Spleen (tissue), 11 donors: Measurements from ENCODE around the gene PTPN13. TPM values are rescaled to one million over a fixed set of nuclear protein-coding genes. Genes with fewer than 3 reads are reported as not detected.

Experiments used
- DNase-seq: peaks from one replicate; pipeline ENCODE4 v3.0.0-alpha.2; 2020
- H3K27ac ChIP-seq, 8 donors: fragments of 200-600 bp; sonication (generic) in 7 of 8; 1 replicate in 4 of 8; 2 replicates in 4 of 8; pipeline versions ENCODE4 v1.5.0 to v1.8.0; 2016 to 2021; ENCODE audit warnings: inconsistent platforms in 4 of 8, mild to moderate bottlenecking in 4 of 8, moderate library complexity in 1 of 8
- H3K27me3 ChIP-seq, 7 donors: fragments of 200-600 bp; sonication (generic) in 6 of 7; replicated peaks in 1 of 7; 1 replicate in 4 of 7; 2 replicates in 3 of 7; pipeline versions ENCODE4 v1.5.0 to v1.8.0; 2016 to 2021; ENCODE audit warnings: inconsistent platforms in 3 of 7, mild to moderate bottlenecking in 1 of 7
- H3K36me3 ChIP-seq, 6 donors: fragments of 200-600 bp; sonication (generic) in 5 of 6; 1 replicate in 4 of 6; 2 replicates in 2 of 6; pipeline versions ENCODE4 v1.5.0 to v1.8.0; 2016 to 2021; ENCODE audit warnings: inconsistent platforms in 2 of 6
- H3K4me1 ChIP-seq, 6 donors: fragments of 200-600 bp; sonication (generic) in 5 of 6; 1 replicate in 3 of 6; 2 replicates in 3 of 6; pipeline versions ENCODE4 v1.5.0 to v1.8.0; 2016 to 2021; ENCODE audit warnings: inconsistent platforms in 3 of 6
- H3K4me3 ChIP-seq, 8 donors: fragments of 200-600 bp; sonication (generic) in 7 of 8; 1 replicate in 4 of 8; 2 replicates in 4 of 8; pipeline versions ENCODE4 v1.5.0 to v1.8.0; 2016 to 2021; ENCODE audit warnings: inconsistent platforms in 4 of 8, mild to moderate bottlenecking in 4 of 8, moderate library complexity in 2 of 8
- H3K9me3 ChIP-seq, 8 donors: fragments of 200-600 bp; sonication (generic) in 7 of 8; 1 replicate in 4 of 8; 2 replicates in 4 of 8; pipeline versions ENCODE4 v1.5.0 to v1.8.0; 2016 to 2021; ENCODE audit warnings: inconsistent platforms in 4 of 8
- CTCF ChIP-seq, 11 experiments: fragments of 200-600 bp in 7 of 11; fragments of 450-650 bp in 4 of 11; sonication (generic) in 4 of 11; IDR thresholded peaks in 8 of 11; conservative IDR thresholded peaks in 3 of 11; 1 replicate in 7 of 11; 2 replicates in 4 of 11; pipeline versions ENCODE4 v1.4.0 to v1.8.0; 2016 to 2021; ENCODE audit warnings: antibody characterized with exemption in 11 of 11, inconsistent platforms in 4 of 11, mild to moderate bottlenecking in 1 of 11
- POLR2A ChIP-seq, 3 donors: fragments of 450-650 bp; IDR thresholded peaks; one replicate each; pipeline ENCODE4 v1.5.1; 2017; ENCODE audit warnings: antibody characterized with exemption in 3 of 3, mild to moderate bottlenecking in 1 of 3
- POLR2AphosphoS5 ChIP-seq, 3 donors: sonication (generic); formaldehyde crosslinking; IDR thresholded peaks; one replicate each; pipeline ENCODE4 v1.5.1; 2017; ENCODE audit warnings: antibody characterized with exemption in 3 of 3
- WGBS, 5 donors: extraction: QIAGEN DNeasy Blood & Tissue Kit in 3 of 5; methylation state at CpG; one replicate each; pipeline versions ENCODE4 v1.1.5 to v1.1.7; 2013 to 2018; 5-methylcytosine and 5-hydroxymethylcytosine counted together
- intact Hi-C: fragments of 100-400 bp; cut with DNase I; formaldehyde crosslinking; loops from one replicate; pipeline ENCODE4 v1.15.0; 2023; ENCODE audit warnings: low total_unique reads
- polyA plus RNA-seq, 3 donors: library from polyadenylated mRNA; stranded (reverse); fragments of 200-250 nt; gene quantifications; one replicate each; pipeline ENCODE4 v1.2.1, GENCODE V29; 2013
- total RNA-seq, 7 donors: library from RNA; depleted of rRNA in 3 of 7; stranded (reverse); fragments of >200 nt in 3 of 7; fragmentation: NEBNext Ultra II Directional in 4 of 7; extraction: Animal tissue kit (Norgen Biotek cat#: 25700) in 4 of 7; gene quantifications; one replicate each; pipeline versions ENCODE4 v1.1.0 to v1.2.1, GENCODE V29; 2016 to 2021
- donor health status: healthy with polysubstance abuse.
- donor health status: DM: no; HTN: no; CAD: no; lungs with moderate emphysema.
- donor health status: DM: no; HTN: no; CAD: no.
- donor health status: Bipolar disorder and iron deficiency.
- donor health status: healthy.
- donor health status: DM: no; HTN: no; CAD: no.
- donor health status: DM: yes; HTN: yes; CAD: no.

Gene PTPN13
- total and polyA plus RNA-seq, 10 donors: 0.57 to 20.1 (median 10.5) TPM

GRCh38 chr4:86762649-86763048, 168.5 kb downstream of the PTPN13 start:
- intact Hi-C loops: no loop called here
- H3K36me3 ChIP-seq: no peaks in the 10 kb centered on the region
- 85 to 95% (median 90%) methylated on average over 5 of the region's 5 CpGs for WGBS, 5 donors
- no peak overlapping the region for H3K27ac ChIP-seq
- TF ChIP-seq POLR2AphosphoS5 (IDR thresholded peaks at IDR 0.05) (no peak), POLR2A (IDR thresholded peaks at IDR 0.05) (no peak), CTCF (IDR thresholded peaks at IDR 0.05 in 8 of 11, conservative IDR thresholded peaks at IDR 0.05 in 3 of 11) (no peak)
- H3K4me3 ChIP-seq: no peak overlapping the region
- no peak for DNase-seq
- H3K9me3 ChIP-seq: no peaks in the 10 kb centered on the region
- no peaks in the 10 kb centered on the region for H3K4me1 ChIP-seq
- no peaks in the 10 kb centered on the region for H3K27me3 ChIP-seq

GRCh38 chr4:86769794-86770193, 175.7 kb downstream of the PTPN13 start:
- H3K27me3 ChIP-seq: no peaks in the 10 kb centered on the region
- no peak overlapping the region for H3K27ac ChIP-seq
- intact Hi-C loops: no loop called here

GRCh38 chr4:86771141-86771540, 177.0 kb downstream of the PTPN13 start:
- no peak overlapping the region for H3K4me3 ChIP-seq
- WGBS, 5 donors: 58 to 83% (median 60%) methylated on average over 1 of the region's 1 CpG
- no peak overlapping the region for H3K27ac ChIP-seq
- H3K9me3 ChIP-seq: no peaks in the 10 kb centered on the region
- no peaks in the 10 kb centered on the region for H3K27me3 ChIP-seq
- peaks cover 0 to 14% (median 0%) of the 10 kb centered on the region in 6 donors for H3K36me3 ChIP-seq
- TF ChIP-seq POLR2A (IDR thresholded peaks at IDR 0.05) (no peak), CTCF (IDR thresholded peaks at IDR 0.05 in 8 of 11, conservative IDR thresholded peaks at IDR 0.05 in 3 of 11) (no peak), POLR2AphosphoS5 (IDR thresholded peaks at IDR 0.05) (no peak)
- H3K4me1 ChIP-seq: no peaks in the 10 kb centered on the region
- intact Hi-C loops: no loop called here
- no peak for DNase-seq

More at GRCh38 chr4:86769794-86770193, 175.7 kb downstream of the PTPN13 start:
- TF ChIP-seq POLR2A (IDR thresholded peaks at IDR 0.05): no peak
- no peak for TF ChIP-seq CTCF (IDR thresholded peaks at IDR 0.05 in 8 of 11, conservative IDR thresholded peaks at IDR 0.05 in 3 of 11)
- TF ChIP-seq POLR2AphosphoS5 (IDR thresholded peaks at IDR 0.05): no peak
- H3K36me3 ChIP-seq: peaks cover 0 to 14% (median 0%) of the 10 kb centered on the region in 6 donors
- H3K4me1 ChIP-seq: no peaks in the 10 kb centered on the region
- 94 to 97% (median 96%) methylated on average over 4 of the region's 4 CpGs for WGBS, 5 donors
- no peak overlapping the region for H3K4me3 ChIP-seq
- no peak for DNase-seq
- no peaks in the 10 kb centered on the region for H3K9me3 ChIP-seq

- intact Hi-C loops: no loop called here
- Histone ChIP-seq H3K9me3 (no peaks in the 10 kb centered on the region), H3K36me3 (peaks cover 0 to 11% (median 0%) of the 10 kb centered on the region in 6 donors), H3K27ac (no peak overlapping the region), H3K4me3 (no peak overlapping the region), H3K4me1 (no peaks in the 10 kb centered on the region), H3K27me3 (no peaks in the 10 kb centered on the region)
- no peak for TF ChIP-seq POLR2A (IDR thresholded peaks at IDR 0.05)
- no peak for TF ChIP-seq POLR2AphosphoS5 (IDR thresholded peaks at IDR 0.05)
- TF ChIP-seq CTCF (IDR thresholded peaks at IDR 0.05 in 8 of 11, conservative IDR thresholded peaks at IDR 0.05 in 3 of 11): no peak
- WGBS, 5 donors: 83 to 95% (median 90%) methylated on average over 4 of the region's 4 CpGs
- DNase-seq: no peak
Measured at GRCh38 chr4:86775061-86775460, 180.9 kb downstream of the PTPN13 start.
